HepG2 (cell line): ENCODE results near the gene RNF208. TPM values are rescaled to one million over a fixed set of nuclear protein-coding genes. Genes with fewer than 3 reads are reported as not detected.

Experiments used
- ATAC-seq: fragments of 200-7000 bp; cut with Tn5 transposase; 3 replicates; pipeline ENCODE4 v1.9.1; 2020; ENCODE audit warnings: mild to moderate bottlenecking, moderate library complexity
- BruUV-seq: library from RNA; stranded (reverse); fragments of 400-500 nt; replicated peaks from 2 replicates; lab custom pipeline; 2021; lab: Mats Ljungman, UMichigan
- CTCF ChIA-PET: fragments of 300-600 bp; formaldehyde crosslinking; extraction: SDS; loops from one replicate; lab custom pipeline; 2021; ENCODE audit warnings: low total read pairs, inconsistent platforms, low intra/inter-chr PET ratio; lab: Yijun Ruan, JAX
- POLR2A ChIA-PET: fragments of 350-600 bp; sonication (Branson Sonifier 250); formaldehyde crosslinking; loops from one replicate; lab custom pipeline; 2020; ENCODE audit warnings: antibody characterized with exemption, inconsistent platforms; lab: Yijun Ruan, JAX
- DNase-seq: peaks from one replicate; pipeline ENCODE4 v3.0.0-alpha.2; 2015; ENCODE audit warnings: low spot score
- FAIRE-seq: peaks from 3 replicates; lab custom pipeline; 2011; peaks lifted over from hg19 to GRCh38; lab: Jason Lieb, UNC
- H2AFZ ChIP-seq: one replicate; pipeline ENCODE4 v1.6.1; 2011; ENCODE audit warnings: low read length, inconsistent platforms
- H3K27ac ChIP-seq: fragments of 300-600 bp; 3 replicates; pipeline ENCODE4 v1.8.0; 2011; ENCODE audit warnings: mixed run types, mild to moderate bottlenecking, mixed read lengths, low read length, inconsistent platforms; ENCODE audit not compliant: insufficient read depth; ENCODE audit errors: extremely low read length
- H3K27me3 ChIP-seq, 2 experiments: fragments of 200-600 bp in 1 of 2; 2 replicates in 1 of 2; 3 replicates in 1 of 2; pipeline versions ENCODE4 v1.6.0 to v1.8.0; 2011; ENCODE audit warnings: low read length in 2 of 2, mild to moderate bottlenecking in 2 of 2, moderate library complexity in 2 of 2, inconsistent platforms in 1 of 2; ENCODE audit not compliant: insufficient read depth in 2 of 2, control insufficient read depth in 1 of 2
- H3K36me3 ChIP-seq, 2 experiments: fragments of 200-600 bp in 1 of 2; replicated peaks in 1 of 2; 2 replicates in 1 of 2; 3 replicates in 1 of 2; pipeline versions ENCODE4 v1.5.1 to v1.8.0; 2011; ENCODE audit warnings: low read length in 2 of 2, inconsistent platforms in 1 of 2; ENCODE audit not compliant: insufficient read depth in 2 of 2, control insufficient read depth in 1 of 2
- H3K4me1 ChIP-seq: 2 replicates; pipeline ENCODE4 v1.5.1; 2012; ENCODE audit warnings: low read length, inconsistent platforms; ENCODE audit not compliant: insufficient read depth
- H3K4me2 ChIP-seq: 2 replicates; pipeline ENCODE4 v1.6.0; 2011; ENCODE audit warnings: low read depth, low read length, inconsistent platforms
- H3K4me3 ChIP-seq, 3 experiments: fragments of 200-600 bp in 1 of 3; sonication (generic), shearing (Covaris generic) in 1 of 3; replicated peaks in 1 of 3; 2 replicates each; pipeline ENCODE4 v1.5.1; 2011 to 2016; ENCODE audit warnings: low read length in 3 of 3, inconsistent platforms in 2 of 3, low read depth in 2 of 3, mild to moderate bottlenecking in 2 of 3, control low read depth in 1 of 3, mixed read lengths in 1 of 3; ENCODE audit not compliant: insufficient read depth in 1 of 3
- H3K79me2 ChIP-seq: one replicate; pipeline ENCODE4 v1.6.1; 2011; ENCODE audit warnings: low read length, inconsistent platforms; ENCODE audit not compliant: insufficient read depth
- H3K9ac ChIP-seq: 2 replicates; pipeline ENCODE4 v1.6.0; 2011; ENCODE audit warnings: mild to moderate bottlenecking, low read depth, low read length, inconsistent platforms; ENCODE audit not compliant: insufficient read depth
- H3K9me3 ChIP-seq: 2 replicates; pipeline ENCODE4 v1.5.1; 2012; ENCODE audit warnings: mild to moderate bottlenecking, low read length
- H4K20me1 ChIP-seq: 2 replicates; pipeline ENCODE4 v1.6.0; 2011; ENCODE audit warnings: inconsistent platforms, mild to moderate bottlenecking, low read length, moderate library complexity; ENCODE audit not compliant: insufficient read depth
- ASH2L ChIP-seq: fragments of 300-600, 200-600 bp; sonication (generic); IDR thresholded peaks from 2 replicates; pipeline ENCODE4 v1.7.0; 2017; ENCODE audit warnings: low read depth, mild to moderate bottlenecking, moderate library complexity, mixed read lengths, low read length; ENCODE audit not compliant: insufficient read length
- FOXA3 ChIP-seq: IDR thresholded peaks from 2 replicates; pipeline ENCODE4 v1.6.1; 2016; ENCODE audit warnings: missing genetic modification reagents, missing compliant biosample characterization
- HNF4A ChIP-seq: sonication (generic); formaldehyde crosslinking; IDR thresholded peaks from 2 replicates; pipeline ENCODE4 v1.4.0; 2020; ENCODE audit warnings: missing genetic modification reagents
- PLSCR1 ChIP-seq: sonication (generic); formaldehyde crosslinking; IDR thresholded peaks from 2 replicates; pipeline ENCODE4 v1.5.0; 2020; ENCODE audit warnings: missing genetic modification reagents, mild to moderate bottlenecking, borderline replicate concordance
- TOPORS ChIP-seq: sonication (generic); formaldehyde crosslinking; IDR thresholded peaks from 2 replicates; pipeline ENCODE4 v1.8.0; 2023; ENCODE audit warnings: mild to moderate bottlenecking, missing genetic modification reagents
- ZMYM2 ChIP-seq: sonication (generic); formaldehyde crosslinking; IDR thresholded peaks from 2 replicates; pipeline ENCODE4 v1.8.0; 2022; ENCODE audit warnings: mild to moderate bottlenecking, missing genetic modification reagents
- ZNF605 ChIP-seq: sonication (generic); formaldehyde crosslinking; IDR thresholded peaks from 2 replicates; pipeline ENCODE4 v1.8.0; 2022; ENCODE audit warnings: mild to moderate bottlenecking, missing genetic modification reagents
- WGBS: methylation state at CpG from one replicate; pipeline ENCODE4 v1.1.6; 2017; ENCODE audit warnings: low lambda C conversion rate; 5-methylcytosine and 5-hydroxymethylcytosine counted together
- in situ Hi-C: cut with HindIII; loops from 2 replicates; pipeline ENCODE4 v1.10.0; 2017; ENCODE audit warnings: low pct_unique_long_range_greater_than_20kb; ENCODE audit not compliant: extremely low pct_ligation_motif_present
- intact Hi-C: fragments of 100-400 bp; cut with micrococcal nuclease; formaldehyde crosslinking; loops from one replicate; pipeline ENCODE4 v1.10.0; 2022; ENCODE audit not compliant: unreplicated experiment
- polyA plus RNA-seq, 8 experiments: library from polyadenylated mRNA; depleted of rRNA in 3 of 8; stranded (reverse) in 7 of 8; unstranded in 1 of 8; fragments of >200 nt; fragmentation: Illumina TruSeq in 4 of 8; extraction: Trizol in 4 of 8; gene quantifications; 2 replicates each; pipeline versions ENCODE4 v1.2.1 to v1.2.3, GENCODE V29; 2011 to 2016; ENCODE audit warnings: low read depth in 4 of 8, missing spikeins in 1 of 8, mixed read lengths in 1 of 8; ENCODE audit not compliant: insufficient read depth in 1 of 8
- total RNA-seq, 5 experiments: library from RNA; depleted of rRNA; stranded (reverse); fragments of >200 nt; fragmentation: Illumina TruSeq; extraction: Trizol; gene quantifications; 2 replicates each; pipeline ENCODE4 v1.2.3, GENCODE V29; 2016; ENCODE audit warnings: low read depth in 1 of 5
- TF ChIP-seq, protein P1 (sequence below): sonication (generic); formaldehyde crosslinking; IDR thresholded peaks from 2 replicates; pipeline ENCODE4 v1.4.0; 2020; ENCODE audit warnings: missing genetic modification reagents
- TF ChIP-seq, protein P2 (sequence below): sonication (generic); formaldehyde crosslinking; IDR thresholded peaks from 2 replicates; pipeline ENCODE4 v1.4.0; 2020; ENCODE audit warnings: missing genetic modification reagents

The RNF208 gene
- total and polyA plus RNA-seq, 2 of the 13 experiments (the other 11 are each of a cell fraction or from before 2014, with no cell fraction given): 1.6 to 2.1 TPM

DNA sequence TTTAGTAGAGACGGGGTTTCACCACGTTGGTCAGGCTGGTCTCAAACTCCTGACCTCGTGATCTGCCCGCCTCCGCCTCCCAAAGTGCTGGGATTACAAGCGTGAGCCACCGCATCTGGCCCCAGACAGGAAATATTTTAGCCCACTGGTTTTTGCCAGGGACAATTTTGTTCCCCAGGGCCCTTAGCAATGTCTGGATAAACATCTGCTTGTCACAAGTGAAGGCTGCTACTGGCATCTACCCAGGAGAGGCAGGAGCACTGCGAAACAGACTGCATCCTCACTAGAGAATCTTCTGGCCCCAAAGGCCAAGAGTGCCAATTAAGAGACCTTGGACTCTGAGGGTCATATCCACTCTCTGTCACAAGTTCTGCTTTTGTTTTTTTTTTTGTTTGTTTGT, 19.1 kb downstream of the RNF208 start:
- H3K9me3 ChIP-seq: no peaks in the 10 kb centered on the region
- peak overlapping the region; percentile 95 for H3K4me2 ChIP-seq
- no peak overlapping the region for H3K4me3 ChIP-seq
- H3K27ac ChIP-seq: peak overlapping the region; percentile 96
- H3K27me3 ChIP-seq: no peaks in the 10 kb centered on the region; a peak in 1 of 5 replicates
- intact Hi-C loops (no loop called here), in situ Hi-C loops (no loop called here)
- peaks cover 57% of the 10 kb centered on the region for H3K79me2 ChIP-seq
- 14% methylated on average over 8 of the region's 8 CpGs for WGBS
- ATAC-seq: no peak
- no peak overlapping the region for H3K9ac ChIP-seq
- no peak for FAIRE-seq
- no peak for TF ChIP-seq TOPORS
- TF ChIP-seq FOXA3: no peak
- 0 out of 2 replicates have a peak, but pooled peaks have one; percentile 26 for TF ChIP-seq ZNF605 (CRISPR knock-in tag)
- peak; percentile 8 for TF ChIP-seq ASH2L
- TF ChIP-seq, protein P1, sequence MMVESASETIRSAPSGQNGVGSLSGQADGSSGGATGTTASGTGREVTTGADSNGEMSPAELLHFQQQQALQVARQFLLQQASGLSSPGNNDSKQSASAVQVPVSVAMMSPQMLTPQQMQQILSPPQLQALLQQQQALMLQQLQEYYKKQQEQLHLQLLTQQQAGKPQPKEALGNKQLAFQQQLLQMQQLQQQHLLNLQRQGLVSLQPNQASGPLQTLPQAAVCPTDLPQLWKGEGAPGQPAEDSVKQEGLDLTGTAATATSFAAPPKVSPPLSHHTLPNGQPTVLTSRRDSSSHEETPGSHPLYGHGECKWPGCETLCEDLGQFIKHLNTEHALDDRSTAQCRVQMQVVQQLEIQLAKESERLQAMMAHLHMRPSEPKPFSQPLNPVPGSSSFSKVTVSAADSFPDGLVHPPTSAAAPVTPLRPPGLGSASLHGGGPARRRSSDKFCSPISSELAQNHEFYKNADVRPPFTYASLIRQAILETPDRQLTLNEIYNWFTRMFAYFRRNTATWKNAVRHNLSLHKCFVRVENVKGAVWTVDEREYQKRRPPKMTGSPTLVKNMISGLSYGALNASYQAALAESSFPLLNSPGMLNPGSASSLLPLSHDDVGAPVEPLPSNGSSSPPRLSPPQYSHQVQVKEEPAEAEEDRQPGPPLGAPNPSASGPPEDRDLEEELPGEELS (CRISPR knock-in tag): peak; percentile 31; the same call in 1 of the 2 replicates
- no peak for TF ChIP-seq PLSCR1 (CRISPR knock-in tag)
- TF ChIP-seq ZMYM2 (CRISPR knock-in tag): no peak
- TF ChIP-seq, protein P2, sequence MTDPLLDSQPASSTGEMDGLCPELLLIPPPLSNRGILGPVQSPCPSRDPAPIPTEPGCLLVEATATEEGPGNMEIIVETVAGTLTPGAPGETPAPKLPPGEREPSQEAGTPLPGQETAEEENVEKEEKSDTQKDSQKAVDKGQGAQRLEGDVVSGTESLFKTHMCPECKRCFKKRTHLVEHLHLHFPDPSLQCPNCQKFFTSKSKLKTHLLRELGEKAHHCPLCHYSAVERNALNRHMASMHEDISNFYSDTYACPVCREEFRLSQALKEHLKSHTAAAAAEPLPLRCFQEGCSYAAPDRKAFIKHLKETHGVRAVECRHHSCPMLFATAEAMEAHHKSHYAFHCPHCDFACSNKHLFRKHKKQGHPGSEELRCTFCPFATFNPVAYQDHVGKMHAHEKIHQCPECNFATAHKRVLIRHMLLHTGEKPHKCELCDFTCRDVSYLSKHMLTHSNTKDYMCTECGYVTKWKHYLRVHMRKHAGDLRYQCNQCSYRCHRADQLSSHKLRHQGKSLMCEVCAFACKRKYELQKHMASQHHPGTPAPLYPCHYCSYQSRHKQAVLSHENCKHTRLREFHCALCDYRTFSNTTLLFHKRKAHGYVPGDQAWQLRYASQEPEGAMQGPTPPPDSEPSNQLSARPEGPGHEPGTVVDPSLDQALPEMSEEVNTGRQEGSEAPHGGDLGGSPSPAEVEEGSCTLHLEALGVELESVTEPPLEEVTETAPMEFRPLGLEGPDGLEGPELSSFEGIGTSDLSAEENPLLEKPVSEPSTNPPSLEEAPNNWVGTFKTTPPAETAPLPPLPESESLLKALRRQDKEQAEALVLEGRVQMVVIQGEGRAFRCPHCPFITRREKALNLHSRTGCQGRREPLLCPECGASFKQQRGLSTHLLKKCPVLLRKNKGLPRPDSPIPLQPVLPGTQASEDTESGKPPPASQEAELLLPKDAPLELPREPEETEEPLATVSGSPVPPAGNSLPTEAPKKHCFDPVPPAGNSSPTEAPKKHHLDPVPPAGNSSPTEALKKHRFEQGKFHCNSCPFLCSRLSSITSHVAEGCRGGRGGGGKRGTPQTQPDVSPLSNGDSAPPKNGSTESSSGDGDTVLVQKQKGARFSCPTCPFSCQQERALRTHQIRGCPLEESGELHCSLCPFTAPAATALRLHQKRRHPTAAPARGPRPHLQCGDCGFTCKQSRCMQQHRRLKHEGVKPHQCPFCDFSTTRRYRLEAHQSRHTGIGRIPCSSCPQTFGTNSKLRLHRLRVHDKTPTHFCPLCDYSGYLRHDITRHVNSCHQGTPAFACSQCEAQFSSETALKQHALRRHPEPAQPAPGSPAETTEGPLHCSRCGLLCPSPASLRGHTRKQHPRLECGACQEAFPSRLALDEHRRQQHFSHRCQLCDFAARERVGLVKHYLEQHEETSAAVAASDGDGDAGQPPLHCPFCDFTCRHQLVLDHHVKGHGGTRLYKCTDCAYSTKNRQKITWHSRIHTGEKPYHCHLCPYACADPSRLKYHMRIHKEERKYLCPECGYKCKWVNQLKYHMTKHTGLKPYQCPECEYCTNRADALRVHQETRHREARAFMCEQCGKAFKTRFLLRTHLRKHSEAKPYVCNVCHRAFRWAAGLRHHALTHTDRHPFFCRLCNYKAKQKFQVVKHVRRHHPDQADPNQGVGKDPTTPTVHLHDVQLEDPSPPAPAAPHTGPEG (CRISPR knock-in tag): no peak
- TF ChIP-seq HNF4A: peak; percentile 31; the same call in 1 of the 2 replicates
- no TSS peak for BruUV-seq
- H2AFZ ChIP-seq: no peak overlapping the region
- peaks cover 60% of the 10 kb centered on the region for H3K4me1 ChIP-seq
- no peaks in the 10 kb centered on the region for H3K36me3 ChIP-seq
- ChIA-PET CTCF (no interaction called here), POLR2A (interaction anchor here (1.0 to 8.8 kb wide), 9 partner anchors 14 to 147 kb away, joined by 3 to 225 read pairs (median 15); partner anchors contain the start of genes ANAPC2, CYSRT1, RNF208 and RNF224)
- no peak for DNase-seq
- peaks cover 4% of the 10 kb centered on the region; the same call in 1 of the 2 replicates for H4K20me1 ChIP-seq
